Fibroblast of skin of abdomen (primary cell): Measurements from ENCODE around the gene LNX1.
A peak's percentile ranks its signal among the peaks of the same experiment; 100 is the strongest.
"Not testable (repeated sequence)": the region's sequence is repeated elsewhere in the genome, so short reads cannot be mapped to it uniquely, and the experiment has no call there.

Source experiments
- DNase-seq: peaks from one replicate; pipeline ENCODE4 v3.0.0-alpha.2; 2013

The LNX1 gene

DNA sequence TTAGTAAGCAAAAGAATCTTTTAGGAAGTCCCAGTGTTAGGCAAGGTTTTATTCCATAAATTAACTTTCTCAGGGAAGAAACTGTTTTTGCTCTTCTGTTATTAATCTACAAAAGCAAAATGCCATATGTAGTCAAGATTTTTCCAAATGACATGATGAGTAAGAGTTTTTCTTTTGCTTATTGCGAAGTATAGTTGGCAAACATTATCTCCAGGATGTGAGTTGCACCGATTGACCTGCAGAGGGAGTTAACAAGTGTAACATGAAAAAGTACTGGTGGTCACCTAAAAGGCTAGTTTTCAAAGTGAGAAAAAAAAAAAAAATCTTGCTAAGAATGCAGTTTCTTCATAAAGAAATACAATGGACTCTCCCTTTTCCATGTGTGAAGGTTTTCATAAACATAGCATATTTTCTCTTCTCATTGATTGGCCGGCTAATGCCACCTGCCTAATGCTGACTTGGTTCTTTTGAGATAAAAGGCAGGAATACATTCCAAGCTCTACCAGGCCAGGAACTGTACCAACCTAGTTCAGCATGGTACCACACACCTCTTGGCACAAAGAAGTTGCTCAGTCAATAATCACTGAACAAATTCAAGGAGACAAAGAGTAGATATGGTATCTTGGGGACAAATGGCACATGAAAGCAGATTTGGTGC, 100.2 kb downstream of the LNX1 start:
- DNase-seq, result peak; percentile 94

DNA sequence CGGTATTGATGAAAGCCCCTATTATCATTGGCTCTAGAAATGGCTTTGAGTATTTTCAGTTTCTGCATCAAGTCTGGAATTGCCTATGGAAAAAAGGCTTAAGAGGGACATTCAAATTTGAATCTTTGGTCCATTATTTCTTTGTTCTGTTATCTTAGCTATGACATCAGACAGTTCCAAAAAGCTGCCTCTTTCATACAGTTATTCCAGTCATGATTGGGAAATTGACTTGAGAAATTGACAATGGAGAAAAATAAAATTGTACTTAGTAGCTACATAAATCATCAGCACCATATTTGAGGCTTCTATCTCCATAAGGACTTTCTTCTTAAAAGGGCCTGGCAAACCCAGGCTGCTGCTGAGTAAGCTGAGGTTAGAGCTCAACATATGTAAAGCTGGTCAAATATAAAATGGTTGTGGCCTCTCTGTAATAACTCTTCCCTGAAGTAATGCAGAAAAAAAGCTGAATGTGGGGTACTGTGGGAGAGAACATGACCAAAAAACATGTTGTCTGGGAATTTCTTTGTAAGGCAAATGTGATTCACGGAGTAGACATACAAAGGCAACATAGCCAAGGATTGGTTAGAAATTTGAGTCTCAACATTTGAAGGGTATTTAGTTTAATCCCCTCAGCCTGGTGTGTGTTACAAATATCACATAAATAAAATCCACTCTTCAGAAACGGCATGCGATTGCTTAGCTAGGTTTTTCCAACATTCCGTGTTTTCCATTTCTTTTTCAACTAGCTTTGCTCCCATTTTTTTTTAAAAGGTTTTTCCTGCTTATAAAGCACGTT, 100.9 kb downstream of the LNX1 start:
- peak; percentile 95 for DNase-seq

DNA sequence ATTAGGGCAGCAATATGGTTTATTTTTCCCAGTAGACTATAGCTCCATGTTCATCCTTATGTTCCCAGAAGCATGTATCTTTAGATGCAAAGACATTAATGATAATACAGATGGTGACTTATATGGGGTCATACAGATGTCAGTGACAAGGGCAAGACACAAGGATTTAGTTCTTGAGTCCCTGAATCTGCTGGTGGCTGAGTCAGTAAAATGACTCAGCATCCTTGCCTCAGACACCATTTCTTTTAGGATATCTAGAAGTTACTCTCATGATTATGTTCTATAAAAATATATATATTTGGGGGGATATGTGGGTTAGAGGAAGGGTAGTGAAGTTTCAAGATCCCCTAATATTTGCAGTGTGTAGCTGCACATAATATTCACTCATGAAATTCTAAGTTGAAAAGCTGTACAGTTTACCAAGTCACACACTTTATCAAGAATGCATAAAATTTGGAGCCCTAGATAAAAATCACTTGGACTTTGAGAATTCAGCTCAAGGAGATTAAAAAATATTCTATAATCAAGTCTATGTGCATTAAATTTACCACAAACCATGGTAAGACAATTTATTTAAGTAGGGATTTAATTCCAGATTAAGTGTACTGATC, 101.9 kb downstream of the LNX1 start:
- peak; percentile 69 for DNase-seq

DNA sequence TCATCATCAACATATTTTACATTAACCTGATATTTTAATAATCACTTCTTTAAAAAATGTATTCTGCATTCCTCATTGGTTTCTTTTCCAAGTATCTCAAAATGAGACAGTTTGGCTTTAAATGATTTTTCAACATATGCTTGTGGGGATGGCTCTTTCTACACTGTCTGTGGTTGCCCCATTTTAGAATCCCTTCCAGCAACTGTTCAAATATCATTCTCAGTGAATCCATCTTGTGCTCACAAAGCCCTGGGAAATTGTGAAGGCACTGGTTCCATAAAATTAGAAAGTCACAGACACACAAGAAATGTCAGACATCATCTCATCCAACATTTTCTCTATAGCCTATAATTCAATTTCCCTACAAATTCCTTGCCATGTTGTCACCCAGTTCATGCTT, 103.5 kb downstream of the LNX1 start:
- no peak for DNase-seq

DNA sequence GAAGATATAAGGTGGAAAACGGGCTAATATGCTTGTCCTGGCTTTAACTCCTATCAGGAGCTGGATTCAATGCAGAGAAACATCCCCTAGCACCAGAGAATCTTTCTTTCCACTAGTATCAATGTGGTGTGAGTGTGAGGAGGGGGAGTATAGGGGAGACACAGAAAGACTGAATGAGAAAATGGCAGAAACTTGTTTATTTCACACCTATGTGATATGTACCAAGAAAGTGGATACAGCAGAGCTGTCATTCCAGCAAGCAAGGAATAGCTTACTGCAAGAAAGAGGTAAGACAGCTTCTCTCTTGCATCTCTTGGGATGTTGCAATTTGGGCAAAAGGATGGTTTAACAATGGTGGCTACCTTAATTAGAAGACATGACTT, 105.6 kb downstream of the LNX1 start:
- DNase-seq, result no peak

DNA sequence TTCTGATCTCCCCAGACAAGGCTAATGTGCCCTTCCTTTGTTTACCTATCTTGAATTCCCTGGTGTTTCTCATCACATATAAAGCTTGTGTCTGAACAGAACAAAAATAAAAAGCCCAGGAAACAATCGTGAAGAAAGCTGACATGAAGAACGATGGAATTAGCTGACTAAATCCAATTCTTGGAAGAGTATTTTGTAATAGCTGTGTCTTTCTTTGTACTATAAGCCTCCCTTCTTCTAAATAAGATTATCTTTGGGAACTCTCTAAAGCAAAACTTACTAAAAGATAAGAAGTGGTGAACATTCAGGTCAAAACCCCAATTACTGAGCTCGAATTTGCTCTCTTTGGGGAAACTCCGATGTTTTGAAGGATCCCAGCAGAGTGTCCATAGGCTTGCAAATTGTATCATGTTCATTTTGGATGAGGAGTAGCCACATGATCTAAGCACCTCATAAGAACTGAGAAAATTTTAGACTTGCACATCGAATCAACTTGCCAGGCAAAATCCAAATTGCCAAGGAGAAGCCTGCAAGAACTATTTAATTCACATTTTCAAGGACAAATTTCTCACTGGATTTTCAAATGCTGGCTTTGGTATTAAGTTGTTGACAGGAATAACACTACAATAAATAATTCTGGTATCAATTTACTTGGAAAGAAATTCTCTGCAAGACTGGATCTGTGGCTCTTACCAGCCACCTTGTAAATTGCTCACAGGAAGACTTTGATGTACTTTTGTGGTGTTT, 106.2 kb downstream of the LNX1 start:
- DNase-seq, result no peak

DNA sequence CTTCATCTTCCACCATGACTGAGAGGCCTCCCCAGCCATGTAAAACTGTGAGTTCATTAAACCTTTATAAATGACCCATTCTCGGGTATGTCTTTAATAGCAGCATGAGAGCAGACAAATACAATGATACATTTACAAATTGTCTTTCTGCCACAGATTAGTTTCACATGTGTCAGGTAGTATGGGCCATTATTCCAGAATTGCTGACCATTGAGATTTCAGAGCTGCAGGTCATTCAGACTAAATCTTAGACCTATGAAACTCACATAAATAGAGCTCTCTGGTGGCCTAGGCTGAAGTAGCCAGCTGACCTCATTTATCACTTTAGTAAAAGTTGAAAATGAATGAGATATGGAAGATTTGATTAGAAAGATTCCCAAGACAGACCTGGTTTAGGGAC, 108.0 kb downstream of the LNX1 start:
- no peak for DNase-seq

DNA sequence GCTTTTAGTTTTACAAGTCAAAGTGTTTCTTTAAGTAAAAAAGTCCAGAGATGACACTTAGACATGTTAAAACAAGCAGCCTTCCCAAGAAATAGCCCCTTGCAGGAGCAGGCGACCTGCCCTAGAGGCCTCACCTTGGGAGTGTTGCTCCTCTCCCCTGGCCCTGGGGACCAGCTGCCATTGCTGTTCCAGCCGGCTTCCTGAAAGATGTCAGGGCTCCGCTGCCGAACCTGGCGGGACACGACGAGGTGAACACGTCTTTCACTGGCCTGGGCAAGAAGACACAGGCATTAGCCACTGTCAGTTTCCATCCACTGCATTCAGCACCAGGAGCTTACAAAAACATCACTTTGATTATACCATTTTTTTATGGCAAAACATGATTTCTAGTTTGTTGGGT, 109.7 kb downstream of the LNX1 start:
- no peak for DNase-seq

DNA sequence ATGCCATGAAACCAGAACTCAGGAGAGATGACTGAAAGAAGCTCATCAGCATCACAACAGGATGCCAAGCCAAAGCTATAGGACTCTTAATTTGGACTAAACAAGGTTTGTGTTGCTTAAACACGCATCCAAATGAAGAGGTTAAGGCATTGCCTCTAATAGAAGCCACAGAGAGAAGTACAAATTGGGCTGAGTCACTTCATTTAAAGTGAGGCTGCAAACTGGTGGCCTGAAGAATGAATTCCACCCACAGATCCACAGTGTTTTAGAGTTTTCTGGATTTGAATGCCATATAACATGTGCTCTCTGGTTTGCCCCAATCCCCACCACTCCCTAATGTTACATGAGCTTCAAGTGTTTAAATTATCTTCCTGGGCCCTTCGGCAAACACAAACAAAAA, 110.4 kb downstream of the LNX1 start:
- DNase-seq, result peak; percentile 23

DNA sequence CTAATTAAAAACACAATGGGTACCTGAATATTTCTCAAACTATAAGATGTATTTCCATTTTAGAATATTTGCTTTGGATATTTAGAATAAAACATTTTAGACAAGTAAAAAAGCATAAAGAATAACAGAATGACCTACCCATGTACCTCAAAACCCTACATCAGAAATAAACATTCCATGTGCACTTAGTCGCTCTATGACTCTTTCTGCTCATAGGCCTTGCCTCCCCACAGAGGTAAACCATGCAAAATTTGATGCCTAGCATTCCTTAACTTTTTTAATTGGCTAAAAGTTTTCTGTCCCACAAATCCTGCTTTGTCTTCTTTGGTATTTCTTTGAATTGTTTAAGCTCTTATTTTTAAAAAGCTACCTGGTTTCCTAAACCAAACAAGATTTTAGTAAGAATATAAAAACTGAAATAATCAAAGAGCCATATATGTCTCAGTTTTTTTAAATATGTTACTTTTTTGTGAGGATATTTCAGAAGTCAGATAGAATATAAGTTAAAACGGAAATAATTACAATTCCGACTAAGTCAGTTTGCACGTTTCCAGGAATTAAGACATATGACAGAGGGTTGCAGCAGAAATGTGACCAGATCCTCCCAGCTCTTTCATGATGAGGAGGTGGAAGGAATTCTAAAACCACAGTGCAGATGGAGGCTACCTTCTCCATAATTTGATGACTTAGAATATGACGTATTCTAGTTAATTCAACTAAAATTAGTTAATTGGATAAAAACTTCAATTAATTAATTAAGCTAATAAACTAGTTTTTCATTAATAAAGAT, 111.4 kb downstream of the LNX1 start:
- peak; percentile 88 for DNase-seq

DNA sequence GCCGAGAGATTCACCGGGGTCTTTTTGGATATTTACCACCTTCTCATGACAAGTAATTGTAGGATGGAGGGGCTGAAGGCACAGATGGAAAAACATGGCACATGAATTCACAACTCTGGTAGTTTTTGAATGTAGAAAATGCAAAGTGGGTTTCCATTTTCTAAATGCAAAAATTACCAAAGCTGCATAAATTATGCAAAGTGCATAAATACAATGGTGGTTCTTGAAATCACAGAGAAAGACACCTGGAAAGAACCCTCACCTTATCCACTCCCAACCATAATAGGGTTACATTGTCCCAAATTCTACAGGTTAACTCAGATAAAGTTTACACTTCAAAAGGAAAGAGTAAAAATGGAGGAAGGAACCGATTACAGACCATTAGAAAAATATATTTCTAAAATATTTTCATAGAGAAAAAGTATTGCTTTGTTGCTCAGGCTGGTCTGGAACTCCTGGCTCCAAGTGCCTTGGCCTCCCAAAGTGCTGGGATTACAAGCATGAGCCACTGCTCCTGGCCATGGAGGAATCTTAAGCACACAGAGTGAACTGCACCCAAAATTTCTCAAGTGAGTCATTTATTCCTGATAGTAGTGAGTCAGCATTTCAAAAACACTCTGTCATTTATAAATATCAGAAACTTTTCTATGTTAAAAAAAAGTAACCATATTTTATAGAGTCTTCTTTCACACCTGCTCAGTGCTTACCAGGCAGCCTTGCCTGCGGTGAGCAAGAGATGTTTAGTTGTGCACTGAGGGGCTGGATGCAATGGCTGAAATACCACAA, 112.4 kb downstream of the LNX1 start:
- peak; percentile 92 for DNase-seq

DNA sequence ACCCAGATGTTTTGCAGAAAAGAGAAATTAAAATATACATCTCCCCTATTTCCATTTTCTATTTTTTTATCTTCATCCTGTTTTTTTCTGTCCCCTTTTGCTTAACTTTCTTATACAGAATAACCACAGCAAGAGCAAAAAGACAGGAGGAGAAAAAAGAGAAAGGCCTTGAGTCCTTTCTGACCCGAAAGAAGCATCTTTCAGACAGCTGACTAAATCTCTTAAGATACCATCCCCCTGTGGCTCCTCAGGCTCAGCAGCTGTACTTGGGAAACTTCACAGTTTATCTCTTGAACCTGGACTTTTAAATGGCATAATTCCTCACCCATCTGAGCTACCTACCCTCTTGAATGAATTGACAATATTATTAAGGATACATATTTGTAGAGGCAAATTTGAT, 113.7 kb downstream of the LNX1 start:
- peak; percentile 29 for DNase-seq

DNA sequence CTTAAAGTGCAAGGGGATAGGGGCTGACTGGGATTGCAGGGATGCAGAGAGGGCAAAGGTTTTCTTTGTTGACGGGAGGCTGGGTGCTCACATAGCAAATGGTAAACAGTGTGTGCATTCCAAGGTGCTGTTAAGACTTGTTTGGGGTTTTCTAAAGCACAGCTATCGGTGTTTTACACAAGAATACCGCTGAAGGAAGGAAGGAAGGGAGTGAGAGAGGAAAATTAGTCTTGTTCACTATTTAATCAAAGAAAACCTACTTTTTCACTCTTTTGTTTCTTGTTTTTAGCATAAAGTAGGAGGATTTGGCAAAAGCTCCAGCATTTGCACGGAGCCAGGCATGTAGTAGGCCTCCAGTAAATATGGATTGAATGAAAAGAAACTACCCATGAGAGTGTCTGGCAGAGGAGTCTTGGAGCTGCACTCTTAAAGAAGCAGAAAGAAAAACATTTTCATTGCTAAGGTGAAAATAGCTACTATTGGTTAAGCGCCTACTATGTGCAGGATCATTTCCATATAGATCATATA, 114.2 kb downstream of the LNX1 start:
- no peak for DNase-seq

DNA sequence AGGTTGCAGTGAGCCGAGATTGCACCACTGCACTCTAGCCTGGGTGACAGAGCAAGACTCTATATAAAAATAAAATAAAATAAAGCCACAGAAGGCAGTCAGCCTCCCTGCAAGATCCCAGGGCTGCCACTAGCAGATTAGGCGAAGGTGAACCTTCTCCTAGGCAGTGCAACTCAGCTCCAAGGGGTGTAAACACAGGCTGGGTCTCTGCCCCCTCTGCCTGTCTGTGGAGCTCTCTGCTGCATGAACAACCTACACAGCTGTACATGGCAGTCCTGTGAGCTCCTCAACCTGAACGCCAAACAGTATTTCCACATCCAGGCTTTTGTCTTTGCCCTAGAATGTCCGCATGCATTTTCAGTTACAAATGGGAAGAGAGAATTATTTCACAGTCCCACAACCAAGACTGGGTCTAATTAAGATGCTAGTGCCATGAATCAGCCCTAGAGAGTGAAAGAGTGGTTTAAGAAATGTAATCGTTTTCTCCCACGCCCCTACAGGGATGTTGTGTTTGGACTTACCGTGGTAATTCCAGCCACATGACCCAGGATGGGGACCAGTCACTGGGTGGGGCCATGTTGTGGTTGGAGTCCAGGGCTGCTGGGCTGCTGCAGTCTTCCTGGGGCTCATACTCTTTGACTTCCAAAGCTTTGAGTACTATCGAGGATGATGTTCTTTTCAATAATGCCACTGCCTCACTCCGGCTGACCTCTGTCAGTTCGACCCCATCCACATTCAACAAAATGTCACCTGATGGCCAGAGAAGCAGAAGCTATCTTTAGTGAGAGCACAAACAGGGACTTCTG, 114.9 kb downstream of the LNX1 start:
- DNase-seq, result peak; percentile 99

DNA sequence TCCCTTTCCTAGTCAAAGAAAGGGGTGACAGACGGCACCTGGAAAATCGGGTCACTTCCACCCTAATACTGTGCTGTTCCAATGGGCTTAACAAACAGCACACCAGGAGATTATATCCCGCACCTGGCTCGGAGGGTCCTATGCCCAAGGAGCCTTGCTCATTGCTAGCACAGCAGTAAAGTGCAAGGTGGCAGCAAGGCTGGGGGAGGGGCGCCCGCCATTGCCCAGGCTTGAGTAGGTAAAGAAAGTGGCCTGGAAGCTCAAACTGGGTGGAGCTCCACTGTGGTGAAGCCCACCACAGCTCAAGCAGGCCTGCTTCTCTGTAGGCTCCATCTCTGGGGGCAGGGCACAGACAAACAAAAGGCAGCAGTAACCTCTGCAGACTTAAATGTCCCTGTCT, 124.7 kb downstream of the LNX1 start:
- DNase-seq, result not testable (repeated sequence)

DNA sequence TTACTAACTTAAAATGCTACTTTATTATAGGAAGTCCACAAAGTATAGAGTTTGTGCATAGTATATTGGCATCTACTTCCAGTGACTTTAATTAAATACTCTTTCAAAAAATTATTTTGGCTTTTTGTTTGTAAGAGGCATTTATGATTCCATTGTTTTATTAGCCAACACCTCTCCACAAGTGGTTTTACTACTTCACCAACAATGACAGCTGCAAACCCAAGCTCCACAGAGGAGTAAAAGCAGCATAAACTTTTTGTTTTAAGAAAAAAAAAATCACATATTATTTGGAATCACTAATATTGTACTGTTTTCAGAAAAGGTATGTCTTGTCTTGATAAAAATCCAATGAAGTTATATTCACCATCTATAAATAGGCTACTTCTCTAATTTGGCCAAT, 125.4 kb downstream of the LNX1 start:
- DNase-seq, result no peak

DNA sequence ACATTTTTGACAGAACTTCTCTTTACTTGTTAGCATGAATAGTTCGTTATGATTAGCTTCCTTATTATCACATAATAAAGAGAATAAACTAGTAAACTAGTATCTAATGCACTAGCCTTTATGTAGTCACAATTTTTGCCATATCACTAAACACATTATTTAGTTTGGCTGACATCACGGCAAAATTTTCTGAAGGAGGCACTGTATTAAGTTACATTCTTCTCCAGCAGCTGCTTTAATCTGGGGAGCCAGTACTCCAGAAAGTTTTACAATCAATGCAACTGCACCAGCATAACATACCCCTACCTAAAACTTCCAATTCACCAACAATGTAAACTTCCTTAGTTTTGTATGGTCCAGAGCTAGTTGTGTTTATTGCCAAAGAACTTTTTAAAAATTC, 126.0 kb downstream of the LNX1 start:
- no peak for DNase-seq

DNA sequence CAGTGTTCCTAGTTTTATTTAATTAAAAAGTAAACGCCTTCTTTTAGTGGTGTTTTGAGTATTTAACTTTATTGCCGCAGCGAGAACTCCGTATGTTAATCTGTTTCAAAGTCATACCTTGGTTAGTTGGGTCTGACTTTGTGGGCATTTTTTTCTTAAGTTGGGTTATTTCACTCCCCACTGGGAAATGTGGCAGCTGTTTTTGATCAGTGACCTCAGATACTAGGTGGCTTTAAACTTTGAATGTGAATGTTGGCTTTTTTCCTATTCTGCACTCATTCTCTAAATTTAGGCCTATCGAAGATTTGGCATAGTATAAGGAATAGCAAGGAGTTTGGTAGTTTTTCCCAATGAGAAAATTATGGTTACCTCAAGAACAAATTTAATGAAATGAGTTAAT, 127.9 kb downstream of the LNX1 start:
- peak; percentile 25 for DNase-seq

DNA sequence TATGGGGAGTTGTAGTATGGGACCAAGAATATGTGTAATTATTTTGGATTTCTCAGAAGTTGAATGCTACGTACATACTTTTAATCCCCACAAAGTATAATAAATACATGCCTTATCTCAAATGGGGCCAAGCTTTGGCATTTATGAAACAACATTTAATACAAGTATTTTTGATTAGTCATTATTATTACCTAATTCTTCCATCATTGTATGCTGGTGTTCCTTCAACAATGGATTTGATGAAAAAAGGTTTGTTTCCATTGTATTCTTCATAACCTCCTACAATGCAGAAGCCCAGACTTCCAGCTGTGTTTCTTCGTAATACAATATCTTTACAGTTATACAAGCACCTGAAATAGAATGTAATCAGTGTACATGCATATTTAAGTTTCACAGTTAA, 130.0 kb downstream of the LNX1 start:
- DNase-seq, result peak; percentile 14

DNA sequence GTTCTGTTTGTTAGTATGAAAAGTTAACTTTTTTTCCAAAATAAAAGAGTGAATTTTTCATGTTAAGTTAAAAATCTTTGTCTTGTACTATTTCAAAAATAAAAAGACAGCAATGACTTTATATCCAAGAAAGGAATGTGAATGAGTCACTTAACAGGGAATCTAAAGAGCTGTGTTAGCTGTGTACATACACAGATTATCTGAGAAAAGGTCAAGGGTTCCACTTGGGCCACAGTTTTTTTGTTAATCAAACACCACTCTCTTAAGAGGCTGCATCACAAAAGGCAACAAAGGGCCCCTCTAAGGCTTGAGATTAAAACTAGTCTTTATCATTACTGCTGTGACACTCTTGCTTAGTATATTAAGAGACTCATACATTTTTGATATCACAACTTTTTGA, 131.7 kb downstream of the LNX1 start:
- DNase-seq, result peak; percentile 36
